Measurements from ENCODE around the gene PLEK2. TPM values are rescaled to one million over a fixed set of nuclear protein-coding genes. Genes with fewer than 3 reads are reported as not detected.

Gene PLEK2
- total RNA-seq, 1 experiment from 2014 or later: 46.0 TPM

GRCh38 chr14:67436006-67436866 lies 24.3 kb upstream of the PLEK2 start:
- Histone ChIP-seq H3K27me3 (ENCODE audit: insufficient read depth, low read depth) (no peaks in the 10 kb centered on the region), H3K4me3 (no peak overlapping the region), H3K27ac (no peak overlapping the region), H3F3A (ENCODE audit: insufficient read depth, low read depth) (peaks cover 10% of the 10 kb centered on the region), H4K20me1 (ENCODE audit: insufficient read depth) (no peaks in the 10 kb centered on the region), H3K4me2 (no peak overlapping the region), H3K4me1 (replicated peaks; ENCODE audit: insufficient read depth) (peaks cover 19% of the 10 kb centered on the region), H3K9me2 (ENCODE audit: insufficient read depth) (no peaks in the 10 kb centered on the region), H3K36me3 (ENCODE audit: low read depth) (no peaks in the 10 kb centered on the region), H2AFZ (no peak overlapping the region), H3K79me2 (ENCODE audit: low read depth) (no peaks in the 10 kb centered on the region), H3K9me3 (ENCODE audit: insufficient read depth, low read depth) (no peaks in the 10 kb centered on the region)
- BruUV-seq (replicated peaks): no TSS peak
- ChIA-PET CTCF (interaction anchor here (1.2 kb wide), 1 partner anchor 77 kb away, joined by 3 read pairs; no protein-coding TSS in a partner anchor), POLR2A (ENCODE audit: unreplicated experiment) (interaction anchor here (0.6 kb wide), 1 partner anchor 969 kb away, joined by 3 read pairs; no protein-coding TSS in a partner anchor)
- TF ChIP-seq, protein P1, sequence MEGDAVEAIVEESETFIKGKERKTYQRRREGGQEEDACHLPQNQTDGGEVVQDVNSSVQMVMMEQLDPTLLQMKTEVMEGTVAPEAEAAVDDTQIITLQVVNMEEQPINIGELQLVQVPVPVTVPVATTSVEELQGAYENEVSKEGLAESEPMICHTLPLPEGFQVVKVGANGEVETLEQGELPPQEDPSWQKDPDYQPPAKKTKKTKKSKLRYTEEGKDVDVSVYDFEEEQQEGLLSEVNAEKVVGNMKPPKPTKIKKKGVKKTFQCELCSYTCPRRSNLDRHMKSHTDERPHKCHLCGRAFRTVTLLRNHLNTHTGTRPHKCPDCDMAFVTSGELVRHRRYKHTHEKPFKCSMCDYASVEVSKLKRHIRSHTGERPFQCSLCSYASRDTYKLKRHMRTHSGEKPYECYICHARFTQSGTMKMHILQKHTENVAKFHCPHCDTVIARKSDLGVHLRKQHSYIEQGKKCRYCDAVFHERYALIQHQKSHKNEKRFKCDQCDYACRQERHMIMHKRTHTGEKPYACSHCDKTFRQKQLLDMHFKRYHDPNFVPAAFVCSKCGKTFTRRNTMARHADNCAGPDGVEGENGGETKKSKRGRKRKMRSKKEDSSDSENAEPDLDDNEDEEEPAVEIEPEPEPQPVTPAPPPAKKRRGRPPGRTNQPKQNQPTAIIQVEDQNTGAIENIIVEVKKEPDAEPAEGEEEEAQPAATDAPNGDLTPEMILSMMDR (conservative IDR thresholded peaks at IDR 0.05): no peak
- TF ChIP-seq EZH2 (IDR thresholded peaks at IDR 0.05; ENCODE audit: low read depth): no peak
- no peak for DNase-seq
- intact Hi-C loops (cut with micrococcal nuclease; ENCODE audit: unreplicated experiment): no loop called here

DNA sequence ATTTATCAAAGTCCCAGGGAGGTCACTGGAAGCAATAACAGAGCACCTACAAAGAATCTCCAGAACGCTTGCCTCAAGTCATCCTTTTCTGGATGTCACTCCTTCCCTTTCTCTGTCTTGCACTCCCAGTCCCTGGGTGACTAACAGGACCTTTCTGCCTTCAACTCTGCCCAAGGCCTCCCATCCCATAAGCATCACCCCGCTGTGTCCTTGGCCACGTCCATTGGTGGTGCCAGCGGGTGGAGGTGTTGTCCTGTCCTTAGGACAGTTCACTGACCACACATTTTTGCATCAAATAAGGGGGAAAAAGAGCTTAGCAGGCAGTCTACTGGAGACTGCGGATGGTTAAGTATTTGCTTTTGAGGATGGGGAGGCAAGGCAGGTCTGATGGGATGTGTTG lies 23.6 kb upstream of the PLEK2 start:
- peaks cover 13% of the 10 kb centered on the region for H3K4me1 ChIP-seq (replicated peaks; ENCODE audit: insufficient read depth)
- TF ChIP-seq, protein P1 (conservative IDR thresholded peaks at IDR 0.05): no peak
- no peak for TF ChIP-seq EZH2 (IDR thresholded peaks at IDR 0.05; ENCODE audit: low read depth)
- peaks cover 4% of the 10 kb centered on the region for H3F3A ChIP-seq (ENCODE audit: insufficient read depth, low read depth)
- H3K4me3 ChIP-seq: no peak overlapping the region
- no peaks in the 10 kb centered on the region for H3K9me3 ChIP-seq (ENCODE audit: insufficient read depth, low read depth)
- CTCF ChIA-PET: interaction anchor here (1.2 kb wide), 1 partner anchor 78 kb away, joined by 3 read pairs; no protein-coding TSS in a partner anchor
- no peak overlapping the region for H2AFZ ChIP-seq
- H3K4me2 ChIP-seq: no peak overlapping the region
- no peaks in the 10 kb centered on the region for H3K9me2 ChIP-seq (ENCODE audit: insufficient read depth)
- H3K36me3 ChIP-seq (ENCODE audit: low read depth): no peaks in the 10 kb centered on the region
- H3K27me3 ChIP-seq (ENCODE audit: insufficient read depth, low read depth): no peaks in the 10 kb centered on the region
- intact Hi-C loops (cut with micrococcal nuclease; ENCODE audit: unreplicated experiment): no loop called here
- DNase-seq: no peak
- BruUV-seq (replicated peaks): no TSS peak
- no peaks in the 10 kb centered on the region for H3K79me2 ChIP-seq (ENCODE audit: low read depth)
- no peaks in the 10 kb centered on the region for H4K20me1 ChIP-seq (ENCODE audit: insufficient read depth)
- no peak overlapping the region for H3K27ac ChIP-seq
- POLR2A ChIA-PET (ENCODE audit: unreplicated experiment): interaction anchor here (0.6 kb wide), 1 partner anchor 969 kb away, joined by 3 read pairs; no protein-coding TSS in a partner anchor

DNA sequence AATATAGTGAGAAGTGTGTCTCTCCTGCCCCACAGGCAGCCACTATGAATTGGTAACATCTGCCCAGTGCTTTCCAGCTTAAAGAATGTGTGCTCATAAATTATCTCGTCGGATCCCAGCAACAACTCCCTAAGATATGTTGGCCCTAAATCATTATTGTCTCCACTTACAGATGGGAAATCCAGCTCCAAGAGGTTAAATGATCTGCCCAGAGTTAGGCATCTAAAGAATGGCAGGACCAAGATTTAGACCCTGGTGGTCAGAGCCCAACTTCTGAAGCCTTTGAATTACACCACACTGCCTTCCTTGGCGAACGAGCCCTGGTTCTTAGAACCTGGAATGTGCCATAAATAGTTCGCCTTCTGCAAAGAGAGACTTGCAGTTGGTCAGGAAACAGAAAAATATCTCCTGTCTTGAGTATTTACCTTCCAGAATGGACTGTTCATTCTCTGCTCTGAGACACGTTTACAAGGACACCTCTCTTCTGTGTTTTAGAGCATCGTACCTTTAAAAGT lies 20.1 kb upstream of the PLEK2 start:
- Histone ChIP-seq H3K36me3 (ENCODE audit: low read depth) (no peaks in the 10 kb centered on the region), H3K27me3 (ENCODE audit: insufficient read depth, low read depth) (no peaks in the 10 kb centered on the region), H3K27ac (no peak overlapping the region), H3K4me1 (replicated peaks; ENCODE audit: insufficient read depth) (peaks cover 29% of the 10 kb centered on the region), H3K79me2 (ENCODE audit: low read depth) (no peaks in the 10 kb centered on the region), H3K9me2 (ENCODE audit: insufficient read depth) (no peaks in the 10 kb centered on the region), H3K4me2 (no peak overlapping the region), H4K20me1 (ENCODE audit: insufficient read depth) (no peaks in the 10 kb centered on the region), H3K9me3 (ENCODE audit: insufficient read depth, low read depth) (no peaks in the 10 kb centered on the region), H2AFZ (no peak overlapping the region), H3K4me3 (no peak overlapping the region), H3F3A (ENCODE audit: insufficient read depth, low read depth) (peaks cover 4% of the 10 kb centered on the region; the same call in 1 of the 2 replicates)
- TF ChIP-seq, protein P1 (conservative IDR thresholded peaks at IDR 0.05): no peak
- TF ChIP-seq EZH2 (IDR thresholded peaks at IDR 0.05; ENCODE audit: low read depth): no peak
- no TSS peak for BruUV-seq (replicated peaks)
- intact Hi-C loops (cut with micrococcal nuclease; ENCODE audit: unreplicated experiment): no loop called here
- no peak for DNase-seq
- POLR2A ChIA-PET (ENCODE audit: unreplicated experiment): no interaction called here
- CTCF ChIA-PET: no interaction called here
